Psoas muscle (tissue), 8 donors: ENCODE measurements around the gene VPS13D. TPM values are rescaled to one million over a fixed set of nuclear protein-coding genes. Genes with fewer than 3 reads are reported as not detected.

Source experiments
- ATAC-seq, 4 donors: fragments of 200-7000 bp; cut with Tn5 transposase; one replicate each; pipeline ENCODE4 v1.9.1; 2020; ENCODE audit warnings: moderate library complexity in 3 of 4, mild to moderate bottlenecking in 2 of 4
- DNase-seq, 2 donors: peaks; one replicate each; pipeline ENCODE4 v3.0.0-alpha.2; 2020
- H3K27ac ChIP-seq: fragments of 200-600 bp; one replicate; pipeline ENCODE4 v1.8.0; 2022
- H3K27me3 ChIP-seq, 3 donors: fragments of 200-600 bp in 1 of 3; one replicate each; pipeline versions ENCODE4 v1.6.1 to v1.8.0; 2013 to 2022; ENCODE audit warnings: low read length in 2 of 3, mild to moderate bottlenecking in 2 of 3, moderate library complexity in 1 of 3; ENCODE audit not compliant: insufficient read depth in 3 of 3
- H3K36me3 ChIP-seq, 2 donors: fragments of 200-600 bp in 1 of 2; one replicate each; pipeline versions ENCODE4 v1.6.1 to v1.8.0; 2013 to 2022; ENCODE audit warnings: low read depth in 1 of 2, mild to moderate bottlenecking in 1 of 2, moderate library complexity in 1 of 2; ENCODE audit not compliant: insufficient read depth in 1 of 2
- H3K4me1 ChIP-seq: fragments of 200-600 bp; one replicate; pipeline ENCODE4 v1.8.0; 2022
- H3K4me3 ChIP-seq: fragments of 200-600 bp; one replicate; pipeline ENCODE4 v1.8.0; 2022; ENCODE audit warnings: mild to moderate bottlenecking
- H3K9me3 ChIP-seq: fragments of 200-600 bp; one replicate; pipeline ENCODE4 v1.8.0; 2022
- WGBS, 3 donors: extraction: QIAGEN DNeasy Blood & Tissue Kit; methylation state at CpG; one replicate each; pipeline versions ENCODE4 v1.1.6 to v1.1.7; 2013; 5-methylcytosine and 5-hydroxymethylcytosine counted together
- intact Hi-C, 2 donors: fragments of 100-400 bp; cut with DNase I; formaldehyde crosslinking; loops; one replicate each; pipeline versions ENCODE4 v1.11.0 to v1.14.2; 2022
- polyA plus RNA-seq, 3 donors: library from polyadenylated mRNA; stranded (reverse); fragments of 200-250 nt; gene quantifications; one replicate each; pipeline ENCODE4 v1.2.3, GENCODE V29; 2013
- total RNA-seq, 4 donors: library from RNA; stranded (reverse); fragmentation: NEBNext Ultra II Directional in 2 of 4; extraction: Animal tissue kit (Norgen Biotek cat#: 25700) in 2 of 4; gene quantifications; one replicate each; pipeline versions ENCODE4 v1.2.1 to v1.2.4, GENCODE V29; 2021 to 2023
- TF ChIP-seq, protein P1 (sequence below): fragments of 200-600 bp; IDR thresholded peaks from one replicate; pipeline ENCODE4 v1.8.0; 2022; ENCODE audit warnings: antibody characterized with exemption
- donor health status: healthy with polysubstance abuse.
- donor health status: DM: no; HTN: no; CAD: no; lungs with moderate emphysema.
- donor health status: Bipolar disorder and iron deficiency.
- donor health status: healthy.
- donor health status: DM: yes; HTN: yes; CAD: no.
- donor health status: DM: no; HTN: no; CAD: no.
- donor health status: DM: no; HTN: no; CAD: no.
- donor health status: DM: yes; HTN: yes; CAD: no.

Gene VPS13D
- total and polyA plus RNA-seq, 7 donors: 19.9 to 69.1 (median 45.3) TPM

GRCh38 chr1:12542616-12543592 is 313.1 kb downstream of the VPS13D start:
- TF ChIP-seq, protein P1, sequence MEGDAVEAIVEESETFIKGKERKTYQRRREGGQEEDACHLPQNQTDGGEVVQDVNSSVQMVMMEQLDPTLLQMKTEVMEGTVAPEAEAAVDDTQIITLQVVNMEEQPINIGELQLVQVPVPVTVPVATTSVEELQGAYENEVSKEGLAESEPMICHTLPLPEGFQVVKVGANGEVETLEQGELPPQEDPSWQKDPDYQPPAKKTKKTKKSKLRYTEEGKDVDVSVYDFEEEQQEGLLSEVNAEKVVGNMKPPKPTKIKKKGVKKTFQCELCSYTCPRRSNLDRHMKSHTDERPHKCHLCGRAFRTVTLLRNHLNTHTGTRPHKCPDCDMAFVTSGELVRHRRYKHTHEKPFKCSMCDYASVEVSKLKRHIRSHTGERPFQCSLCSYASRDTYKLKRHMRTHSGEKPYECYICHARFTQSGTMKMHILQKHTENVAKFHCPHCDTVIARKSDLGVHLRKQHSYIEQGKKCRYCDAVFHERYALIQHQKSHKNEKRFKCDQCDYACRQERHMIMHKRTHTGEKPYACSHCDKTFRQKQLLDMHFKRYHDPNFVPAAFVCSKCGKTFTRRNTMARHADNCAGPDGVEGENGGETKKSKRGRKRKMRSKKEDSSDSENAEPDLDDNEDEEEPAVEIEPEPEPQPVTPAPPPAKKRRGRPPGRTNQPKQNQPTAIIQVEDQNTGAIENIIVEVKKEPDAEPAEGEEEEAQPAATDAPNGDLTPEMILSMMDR: no peak
- ATAC-seq (no peak), DNase-seq (no peak)
- Histone ChIP-seq H3K4me3 (no peak overlapping the region), H3K9me3 (no peaks in the 10 kb centered on the region), H3K4me1 (peaks cover 30% of the 10 kb centered on the region), H3K27ac (no peak overlapping the region), H3K36me3 (no peaks in the 10 kb centered on the region), H3K27me3 (no peaks in the 10 kb centered on the region)
- intact Hi-C loops: loop anchor here (5.0 kb wide), 2 partner anchors 74 to 79 kb away; partner anchors contain the start of gene DHRS3 (in 1 of the 2)
- 85 to 93% (median 93%) methylated on average over 9 of the region's 9 CpGs for WGBS, 3 donors

DNA sequence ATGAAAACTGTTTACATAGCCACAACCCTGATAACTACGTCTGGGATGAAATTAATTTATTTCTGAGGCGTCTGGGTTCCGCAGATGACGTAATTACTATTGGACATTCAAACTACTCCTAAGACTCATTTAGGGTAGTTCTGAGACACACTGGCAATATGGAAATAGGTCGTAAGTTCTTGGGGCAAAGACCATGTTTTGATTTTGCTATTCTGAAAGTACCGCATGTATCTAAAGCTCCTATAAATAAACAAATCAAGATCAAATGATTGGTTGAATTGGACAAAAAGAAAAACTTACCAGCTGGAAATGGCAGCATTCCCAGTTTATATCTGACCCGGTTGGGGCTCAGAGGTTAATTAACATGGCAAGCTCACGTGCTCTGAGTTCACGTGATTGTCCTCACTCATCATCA is 313.9 kb downstream of the VPS13D start:
- 79 to 88% (median 86%) methylated on average over 9 of the region's 9 CpGs for WGBS, 3 donors
- no peaks in the 10 kb centered on the region for H3K9me3 ChIP-seq
- no peak for DNase-seq
- intact Hi-C loops: loop anchor here (5.0 kb wide), 2 partner anchors 74 to 79 kb away; partner anchors contain the start of gene DHRS3 (in 1 of the 2)
- TF ChIP-seq, protein P1: no peak
- no peak for ATAC-seq
- no peak overlapping the region for H3K27ac ChIP-seq
- H3K36me3 ChIP-seq: no peaks in the 10 kb centered on the region
- peaks cover 38% of the 10 kb centered on the region for H3K4me1 ChIP-seq
- H3K4me3 ChIP-seq: no peak overlapping the region
- no peaks in the 10 kb centered on the region for H3K27me3 ChIP-seq

DNA sequence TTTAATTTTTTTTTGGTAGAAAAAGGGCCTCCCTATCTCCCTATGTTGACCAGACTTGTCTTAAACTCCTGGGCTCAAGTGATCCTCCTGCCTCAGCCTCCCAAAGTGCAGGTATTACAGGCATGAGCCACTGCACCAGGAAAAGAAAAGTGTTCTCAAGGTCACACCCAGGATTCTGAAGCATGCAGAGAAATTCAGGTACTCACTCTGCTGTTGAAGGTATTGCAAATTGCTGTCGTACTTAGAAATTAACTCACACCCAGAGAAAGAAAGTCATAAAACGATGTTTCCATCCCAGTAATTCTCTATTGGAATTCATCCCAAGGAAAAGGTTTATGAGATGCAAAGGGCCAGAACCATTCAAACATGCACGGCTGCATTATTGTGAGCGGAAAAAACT is 314.5 kb downstream of the VPS13D start:
- TF ChIP-seq, protein P1: no peak
- peaks cover 44% of the 10 kb centered on the region for H3K4me1 ChIP-seq
- intact Hi-C loops: loop anchor here (5.0 kb wide), 2 partner anchors 73 to 78 kb away; partner anchors contain the start of gene DHRS3 (in 1 of the 2)
- DNase-seq (no peak), ATAC-seq (no peak)
- WGBS, 3 donors: 70 to 84% (median 79%) methylated on average over 4 of the region's 4 CpGs
- no peak overlapping the region for H3K4me3 ChIP-seq
- no peaks in the 10 kb centered on the region for H3K9me3 ChIP-seq
- H3K27me3 ChIP-seq: no peaks in the 10 kb centered on the region
- H3K27ac ChIP-seq: no peak overlapping the region
- no peaks in the 10 kb centered on the region for H3K36me3 ChIP-seq

- no peak overlapping the region for H3K27ac ChIP-seq
- H3K4me1 ChIP-seq: peaks cover 43% of the 10 kb centered on the region
- H3K27me3 ChIP-seq: no peaks in the 10 kb centered on the region
- WGBS, 3 donors: 55 to 60% (median 56%) methylated on average over 8 of the region's 8 CpGs
- H3K4me3 ChIP-seq: no peak overlapping the region
- no peak for DNase-seq
- no peak for ATAC-seq
- intact Hi-C loops: loop anchor here (5.0 kb wide), 2 partner anchors 72 to 77 kb away; partner anchors contain the start of gene DHRS3 (in 1 of the 2)
- no peaks in the 10 kb centered on the region for H3K36me3 ChIP-seq
- TF ChIP-seq, protein P1: no peak
- H3K9me3 ChIP-seq: no peaks in the 10 kb centered on the region
These were observed 315.2 kb downstream of the VPS13D start for GRCh38 chr1:12544992-12545391.
